ENCODE data around the gene ZC3H13.
A peak's percentile ranks its signal among the peaks of the same experiment; 100 is the strongest.
"Not testable (repeated sequence)": the region's sequence is repeated elsewhere in the genome, so short reads cannot be mapped to it uniquely, and the experiment has no call there.

The ZC3H13 gene

GRCh38 chr13:46006688-46007452, 45.7 kb downstream of the ZC3H13 start:
- ATAC-seq: peak; percentile 56

- no peak for ATAC-seq
Measured at GRCh38 chr13:46004491-46004890, 48.1 kb downstream of the ZC3H13 start.

- no peak for ATAC-seq
Measured at GRCh38 chr13:45996631-45997030, 55.9 kb downstream of the ZC3H13 start.

- ATAC-seq: no peak
Measured at GRCh38 chr13:45995245-45995644, 57.3 kb downstream of the ZC3H13 start.

GRCh38 chr13:45994752-45995151, 57.8 kb downstream of the ZC3H13 start:
- ATAC-seq: no peak

GRCh38 chr13:45989607-45990006, 62.9 kb downstream of the ZC3H13 start:
- ATAC-seq: no peak

- not testable (repeated sequence) for ATAC-seq
Measured at GRCh38 chr13:45981127-45981526, 71.4 kb downstream of the ZC3H13 start.

- no peak for ATAC-seq
Measured at GRCh38 chr13:45975337-45975736, 77.2 kb downstream of the ZC3H13 start.

- ATAC-seq: no peak
Measured at GRCh38 chr13:45974500-45974899, 78.0 kb downstream of the ZC3H13 start.

- no peak for ATAC-seq
Measured at GRCh38 chr13:45967589-45967988, 85.0 kb downstream of the ZC3H13 start.

- peak in 1 of 2 donors; percentile 35 for ATAC-seq
Measured at GRCh38 chr13:45966715-45967114, 85.8 kb downstream of the ZC3H13 start.

GRCh38 chr13:45961468-45961867, 91.1 kb downstream of the ZC3H13 start:
- no peak for ATAC-seq

GRCh38 chr13:45954836-45955800, 97.4 kb downstream of the ZC3H13 start:
- no peak for ATAC-seq

- no peak for ATAC-seq
Measured at GRCh38 chr13:45953082-45953481, 99.5 kb downstream of the ZC3H13 start.

- ATAC-seq: no peak
Measured at GRCh38 chr13:45951724-45952123, 100.8 kb downstream of the ZC3H13 start.

GRCh38 chr13:45951166-45951565, 101.4 kb downstream of the ZC3H13 start:
- ATAC-seq: no peak

GRCh38 chr13:45950386-45951000, 102.1 kb downstream of the ZC3H13 start:
- no peak for ATAC-seq

GRCh38 chr13:45949161-45949560, 103.4 kb downstream of the ZC3H13 start:
- no peak for ATAC-seq

GRCh38 chr13:45943965-45944364, 108.6 kb downstream of the ZC3H13 start:
- no peak for ATAC-seq

- no peak for ATAC-seq
Measured at GRCh38 chr13:45943120-45943519, 109.4 kb downstream of the ZC3H13 start.

- ATAC-seq: no peak
Measured at GRCh38 chr13:45941261-45941660, 111.3 kb downstream of the ZC3H13 start.

GRCh38 chr13:45940061-45940460, 112.5 kb downstream of the ZC3H13 start:
- ATAC-seq: no peak

- no peak for ATAC-seq
Measured at GRCh38 chr13:45936621-45937020, 115.9 kb downstream of the ZC3H13 start.

All from activated CD4-positive, CD25-positive, alpha-beta regulatory T cell treated with anti-CD3 and anti-CD28 coated beads, Interleukin-2, amount 50 U/mL, for 24 hours (primary cell).